GM19035 (cell line): Measurements from ENCODE around the gene SNRK.

ENCODE experiments used
- ATAC-seq: cut with Tn5 transposase; IDR thresholded peaks from one replicate; pipeline ENCODE4 v1.9.1; 2021; ENCODE audit not compliant: unreplicated experiment

Gene SNRK

DNA sequence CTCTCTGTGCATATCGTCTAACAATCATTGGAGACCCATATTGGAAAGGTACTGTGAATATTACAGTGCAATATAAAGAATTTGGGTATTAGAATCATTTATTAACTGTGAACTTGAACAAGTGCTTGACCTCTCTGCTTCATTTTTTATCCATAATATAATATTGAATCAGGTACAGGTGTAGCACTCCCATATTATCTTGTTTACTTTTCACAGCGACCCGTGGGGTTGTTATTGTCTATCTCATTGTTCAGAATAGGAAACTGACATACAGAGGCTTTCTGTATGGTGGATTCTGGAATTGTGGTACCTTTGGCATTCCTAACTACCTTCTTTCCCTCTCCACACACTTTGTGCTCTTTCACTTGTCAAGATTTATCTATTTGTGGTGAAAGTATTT, 17.8 kb downstream of the SNRK start:
- ATAC-seq = no peak

DNA sequence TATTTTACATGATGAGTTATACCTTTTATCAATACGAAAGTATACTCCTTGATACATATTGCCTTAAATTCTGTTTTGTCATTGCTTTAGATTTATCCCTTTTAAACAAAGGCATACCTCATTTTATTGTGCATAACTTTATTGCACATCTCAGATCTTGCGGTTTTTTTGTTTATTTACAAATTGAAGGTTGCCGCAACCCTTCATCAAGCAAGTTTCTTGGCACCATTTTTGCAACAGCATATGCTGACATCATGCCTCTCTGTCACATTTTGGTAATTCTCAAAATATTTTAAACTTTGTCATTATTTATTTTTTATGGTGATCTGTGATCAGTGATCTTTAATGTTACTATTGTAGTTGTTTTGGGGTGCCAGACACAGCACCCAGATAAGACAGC, 20.9 kb downstream of the SNRK start:
- no peak for ATAC-seq

DNA sequence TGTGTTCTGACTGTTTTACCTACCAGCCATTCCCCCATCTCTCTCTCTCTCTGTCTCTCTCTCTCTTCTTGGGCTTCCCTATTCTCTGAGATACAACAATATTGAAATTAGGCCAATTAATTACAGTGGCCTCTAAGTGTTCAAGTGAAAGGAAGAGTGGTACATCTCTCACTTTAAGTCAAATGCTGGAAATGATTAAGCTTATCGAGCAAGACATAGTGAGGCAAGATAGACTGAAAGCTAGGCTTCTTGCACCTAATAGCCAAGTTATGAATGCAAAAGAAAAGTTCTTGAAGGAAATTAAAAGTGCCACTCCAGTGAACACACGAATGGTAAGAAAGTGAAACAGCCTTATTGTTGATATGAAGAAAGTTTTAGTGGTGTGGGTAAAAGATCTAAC, 21.3 kb downstream of the SNRK start:
- ATAC-seq = no peak

DNA sequence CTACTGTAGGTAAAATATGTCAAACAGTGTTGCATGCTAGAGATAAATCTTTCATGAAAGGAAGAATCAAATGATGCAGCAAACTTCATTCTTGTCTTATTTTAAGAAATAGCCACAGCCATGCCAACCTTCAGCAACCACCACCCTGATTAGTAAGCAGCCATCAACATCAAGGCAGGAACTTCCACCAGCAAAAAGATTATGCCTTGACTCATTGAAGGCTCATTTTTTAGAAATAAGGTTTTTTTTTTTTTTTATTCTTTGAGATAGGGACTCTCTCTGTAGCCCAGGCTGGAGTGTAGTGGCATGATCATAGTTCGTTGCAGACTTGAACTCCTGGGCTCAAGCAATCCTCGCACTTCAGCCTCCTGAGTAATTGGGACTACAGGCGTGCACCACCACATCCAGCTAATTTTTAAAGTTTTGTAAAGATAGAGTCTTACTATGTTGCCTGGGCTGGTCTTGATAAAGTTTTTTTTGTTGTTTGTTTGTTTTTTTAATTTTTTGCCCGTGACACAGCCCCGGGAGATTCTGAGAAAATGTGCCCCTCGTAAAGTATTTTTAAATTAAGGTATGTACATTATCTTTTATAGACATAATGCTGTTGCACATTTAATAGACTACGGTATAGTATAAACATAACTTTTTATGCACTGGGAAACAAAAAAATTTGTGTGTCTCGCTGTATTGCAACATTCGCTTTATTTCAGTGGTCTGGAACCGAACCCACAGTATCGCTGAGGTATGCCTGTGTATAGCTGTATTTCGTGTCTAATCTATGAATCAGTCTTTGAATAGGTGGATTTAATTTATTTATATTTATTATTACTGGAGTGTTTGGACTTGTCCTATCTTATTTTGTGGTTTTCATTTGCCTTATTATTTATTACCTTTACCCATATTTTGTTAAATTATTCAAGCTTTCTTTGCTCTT, 23.3 kb downstream of the SNRK start:
- ATAC-seq = no peak

DNA sequence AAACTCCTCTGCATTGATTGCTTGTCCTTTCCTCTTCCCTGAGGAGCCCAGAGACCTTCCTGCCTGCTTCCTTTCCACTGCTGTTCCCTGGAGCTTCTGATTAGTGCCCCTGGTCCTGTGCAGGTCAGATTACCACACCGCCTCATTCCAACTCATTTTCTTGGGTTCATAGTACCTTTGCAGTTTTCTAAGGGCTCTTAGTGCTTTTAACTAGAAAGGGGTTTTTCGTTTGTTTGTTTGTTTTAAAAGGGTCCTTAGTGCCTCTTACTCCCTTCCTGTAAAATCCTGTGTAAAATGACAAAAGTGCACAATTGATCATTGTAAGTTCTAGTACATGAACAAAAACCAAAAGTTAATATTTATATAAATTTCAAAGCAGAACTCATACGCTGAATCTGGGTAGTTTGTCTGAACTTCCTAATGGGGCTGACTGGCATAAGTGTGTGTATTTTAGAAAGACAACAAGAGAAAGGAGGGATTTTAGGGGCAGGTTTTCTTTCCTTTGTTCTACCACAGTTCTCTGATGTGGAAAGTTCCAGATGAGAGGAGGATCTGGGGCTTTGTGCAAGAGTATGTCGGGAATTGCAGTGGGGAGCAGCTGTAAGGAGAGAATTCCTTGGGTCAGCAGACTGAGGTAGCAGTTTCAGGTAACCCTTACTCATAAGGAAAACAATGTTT, 30.6 kb downstream of the SNRK start:
- no peak for ATAC-seq

DNA sequence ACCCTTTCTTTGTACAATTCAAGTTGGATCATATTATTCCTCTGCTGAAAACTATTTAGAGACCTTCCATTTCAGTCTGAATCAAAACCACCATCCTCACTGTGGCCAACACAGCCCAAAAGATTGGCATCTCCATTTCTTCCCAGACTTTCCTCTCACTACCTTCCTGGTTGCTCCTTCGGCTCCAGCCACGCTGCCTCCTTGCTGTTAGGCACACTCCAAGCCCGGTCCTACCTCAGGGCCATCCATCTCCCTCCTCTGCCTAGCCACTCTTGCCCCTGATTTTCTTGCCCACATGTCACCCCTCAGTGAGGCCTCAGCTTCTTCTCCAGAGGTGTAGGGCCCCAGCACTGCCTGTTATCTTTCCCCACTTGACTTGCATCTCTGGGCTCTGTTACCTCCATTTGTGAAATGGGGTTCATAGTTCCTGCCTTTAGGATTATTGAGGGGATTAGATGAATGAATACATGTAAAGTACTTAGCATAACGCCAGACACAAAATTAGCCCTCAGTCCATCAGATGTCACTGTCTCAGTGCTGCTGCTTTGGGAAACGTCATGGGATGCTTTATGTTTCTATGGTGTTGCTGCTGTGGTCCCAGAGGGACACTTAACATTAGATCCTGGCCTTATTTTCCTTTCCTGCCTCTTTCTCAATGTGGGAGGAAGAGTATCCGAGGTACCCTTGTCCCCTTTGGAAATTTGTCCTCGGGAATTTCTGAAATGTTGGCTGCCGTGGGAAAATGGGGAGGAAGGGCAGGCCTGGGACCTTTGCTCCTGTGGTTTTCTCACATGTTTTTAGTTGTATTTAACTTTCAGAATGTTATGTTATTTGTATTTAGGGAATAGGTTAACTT, 31.3 kb downstream of the SNRK start:
- ATAC-seq = no peak

DNA sequence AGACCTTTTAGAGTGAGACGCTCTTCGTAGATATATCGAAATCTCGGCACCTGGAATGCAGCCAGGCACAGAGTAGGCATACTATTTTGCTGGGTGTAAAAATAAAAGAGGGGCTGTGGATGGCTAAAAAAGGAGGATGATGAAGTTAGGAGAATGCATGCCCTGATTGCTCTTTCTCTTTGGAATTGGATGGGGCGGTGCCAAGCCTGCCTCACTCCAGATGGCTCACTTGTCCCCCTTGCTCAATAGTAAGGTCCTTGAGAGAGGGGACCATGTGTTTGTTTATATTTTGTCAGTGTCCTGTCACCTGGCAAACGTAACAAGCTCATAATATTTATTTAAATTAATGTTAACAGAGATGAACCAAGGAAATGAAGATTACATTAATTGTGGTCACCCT, 33.0 kb downstream of the SNRK start:
- no peak for ATAC-seq

DNA sequence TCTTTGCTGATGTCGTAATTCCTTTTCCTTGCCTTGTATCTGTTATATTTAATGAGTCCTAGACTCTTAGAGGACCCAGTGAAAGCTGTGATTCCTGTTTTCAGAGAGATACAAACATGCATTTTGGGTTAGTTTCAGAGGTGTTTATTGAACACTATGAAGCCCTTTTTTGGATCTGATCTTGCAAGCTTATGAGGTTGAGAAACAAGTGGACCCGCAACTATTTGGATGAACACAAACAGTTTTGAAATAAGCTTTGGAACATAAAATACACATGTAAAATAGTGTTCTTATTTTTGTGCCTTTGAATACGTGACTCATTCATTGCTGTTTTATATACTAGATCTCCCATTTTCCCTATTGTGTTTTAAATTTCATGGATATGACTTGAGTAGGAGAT, 33.5 kb downstream of the SNRK start:
- ATAC-seq = no peak

DNA sequence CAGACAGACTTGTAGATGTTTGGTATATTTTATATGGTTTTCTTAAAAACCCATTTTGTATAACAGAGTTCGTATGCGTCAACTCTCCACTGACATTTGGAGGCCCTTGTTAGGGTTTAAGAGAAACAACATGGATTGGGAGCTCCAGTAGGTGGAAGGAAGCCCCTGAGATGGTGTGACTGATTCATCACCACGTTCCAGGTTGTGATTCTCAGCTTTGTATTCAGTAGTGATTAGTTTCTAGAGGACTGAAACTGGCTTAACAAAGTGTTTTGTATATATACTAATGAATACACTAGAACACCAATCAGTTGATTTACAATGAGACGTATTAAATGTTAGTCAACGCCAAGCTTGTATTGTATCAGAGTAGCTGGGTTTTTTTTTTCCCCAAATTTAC, 33.9 kb downstream of the SNRK start:
- ATAC-seq = no peak

DNA sequence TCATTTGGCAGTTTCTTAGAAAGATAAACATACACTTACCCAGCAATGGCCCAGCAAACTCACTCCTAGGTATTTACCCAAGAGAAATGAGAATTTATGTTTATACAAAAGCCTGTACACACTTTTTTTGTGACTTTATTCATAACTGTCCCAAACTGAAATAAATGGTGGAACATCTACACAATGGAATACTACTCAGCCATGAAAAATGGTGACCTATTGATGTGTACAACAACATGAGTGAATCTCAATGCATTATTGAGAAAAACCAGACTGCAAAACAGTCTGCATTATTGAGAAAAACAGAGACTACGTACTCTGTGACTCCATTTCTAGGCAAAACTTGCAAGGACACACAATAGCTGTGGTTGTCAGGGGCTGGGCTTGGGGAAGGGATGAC, 37.2 kb downstream of the SNRK start:
- ATAC-seq = no peak

DNA sequence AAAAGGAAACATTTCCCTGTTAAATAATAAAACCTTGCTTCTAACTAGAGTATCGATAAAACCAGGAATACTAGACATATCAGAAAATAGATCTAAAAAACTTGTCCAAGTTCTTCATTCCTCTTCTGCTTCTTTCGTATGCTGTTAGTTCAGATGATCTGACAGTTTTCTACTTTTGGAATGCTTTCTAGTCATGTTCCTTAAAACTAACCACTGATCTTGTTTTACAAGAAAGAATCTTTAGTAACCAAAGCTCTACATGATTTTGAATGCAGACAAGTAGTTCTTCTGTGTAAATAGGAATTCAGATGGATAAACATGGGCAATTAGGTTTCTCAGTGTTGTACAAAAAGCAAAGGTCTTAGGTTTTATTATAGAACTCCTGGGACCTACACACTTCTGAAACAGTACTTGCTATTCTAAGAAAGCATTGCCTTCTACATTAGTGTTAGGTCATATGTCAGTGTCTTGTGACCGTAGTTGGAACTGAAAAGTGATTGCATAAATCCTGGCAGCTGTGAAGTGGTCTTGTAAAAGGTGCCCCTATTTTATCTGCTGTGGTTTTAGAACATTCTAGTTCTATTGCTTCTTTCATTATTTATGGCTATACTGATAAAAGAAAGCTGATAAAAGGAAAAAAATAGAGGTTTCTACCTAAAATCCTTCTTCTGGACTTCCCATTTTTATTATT, 40.7 kb downstream of the SNRK start:
- ATAC-seq = no peak

DNA sequence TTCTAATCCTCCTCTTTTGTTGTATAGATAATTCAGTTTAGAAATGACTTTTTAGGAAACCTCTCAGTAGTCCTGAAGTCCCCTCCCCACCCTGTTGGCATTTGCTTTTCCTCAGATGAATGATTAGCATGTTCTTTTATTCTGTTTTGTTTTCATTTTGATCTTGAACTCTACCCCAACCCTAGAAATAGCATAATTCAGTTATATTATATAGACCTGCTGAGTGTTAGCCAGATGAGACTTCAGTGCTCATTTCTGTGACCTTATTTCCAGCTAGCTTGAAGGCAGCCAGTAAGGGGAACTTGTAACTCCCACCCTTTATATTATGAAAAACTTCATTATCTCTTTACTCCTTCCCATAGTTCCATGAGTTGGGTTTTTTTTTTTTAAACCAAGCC, 41.2 kb downstream of the SNRK start:
- no peak for ATAC-seq

DNA sequence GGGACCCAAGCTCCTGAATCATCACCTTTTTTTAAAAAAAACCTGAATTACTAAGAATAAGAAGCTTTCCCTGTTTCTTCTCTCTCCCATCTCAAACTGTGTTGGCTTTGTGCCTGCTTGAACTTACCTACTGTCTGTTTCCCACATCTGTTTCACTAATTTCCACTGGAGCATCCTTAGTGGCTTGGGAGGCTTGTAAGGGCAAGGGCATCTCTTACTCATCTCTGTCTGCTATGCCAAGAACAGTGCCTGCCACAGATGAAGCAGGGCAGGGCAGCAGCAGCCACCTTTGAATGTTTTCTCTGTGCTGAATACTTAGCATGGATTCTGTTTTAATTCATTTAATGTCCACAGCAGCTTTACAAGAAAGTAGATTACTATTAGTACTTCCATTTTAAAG, 42.3 kb downstream of the SNRK start:
- ATAC-seq = no peak

DNA sequence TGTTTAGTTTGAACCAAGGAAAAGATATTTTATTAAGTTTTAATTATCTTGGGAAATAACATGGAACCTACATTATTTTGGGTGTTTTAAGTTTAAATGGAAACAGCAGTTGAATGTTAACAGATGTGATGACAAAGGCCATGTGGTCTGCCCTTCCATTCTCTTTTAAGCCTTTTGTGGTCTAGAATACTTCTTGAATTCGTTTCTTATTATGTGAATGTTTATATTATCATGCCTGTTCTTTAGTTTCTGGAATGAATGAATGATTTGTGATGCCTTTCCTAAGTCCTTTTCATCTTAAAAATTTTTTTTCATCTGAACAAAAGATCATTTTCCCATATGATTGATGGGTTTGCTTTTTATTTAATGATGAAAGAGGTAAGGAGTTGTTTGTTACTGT, 44.6 kb downstream of the SNRK start:
- ATAC-seq = no peak

DNA sequence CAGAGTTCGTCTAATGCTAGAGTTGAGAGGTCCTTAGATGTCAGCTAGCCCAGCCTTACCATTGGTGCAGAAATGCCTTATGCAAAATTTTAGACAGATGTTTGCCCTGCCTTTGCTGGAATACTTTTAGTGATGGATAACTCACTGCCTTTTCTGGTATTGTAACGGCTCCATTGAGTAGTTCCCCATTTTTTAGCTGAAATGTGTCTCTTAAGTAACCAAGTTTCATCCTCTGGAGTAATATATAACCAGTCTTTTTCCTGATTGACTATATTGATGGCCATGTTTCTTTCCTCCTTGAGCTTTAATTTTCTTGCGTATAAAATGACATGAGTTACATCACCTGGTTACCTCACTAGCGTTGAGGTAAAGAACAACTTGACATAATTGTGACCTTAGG, 45.0 kb downstream of the SNRK start:
- no peak for ATAC-seq

DNA sequence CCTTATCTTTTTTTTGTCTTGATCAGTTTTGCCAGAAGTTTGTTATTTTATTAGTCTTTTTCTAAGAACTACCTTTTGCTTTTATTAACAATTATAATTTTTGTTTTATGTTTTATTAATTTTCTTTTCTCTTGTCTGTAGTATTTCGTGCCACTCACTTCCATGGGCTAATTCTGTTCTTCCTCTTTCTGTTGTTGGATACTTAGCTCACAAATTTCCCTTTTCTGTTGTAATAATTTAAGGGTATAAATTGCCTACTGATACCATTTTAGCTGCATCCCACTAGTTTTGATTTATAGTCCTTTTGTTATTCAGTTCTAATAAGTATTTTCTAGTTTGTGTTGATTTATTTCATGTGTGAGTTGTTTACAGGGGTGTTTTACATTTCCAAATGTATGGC, 48.6 kb downstream of the SNRK start:
- no peak for ATAC-seq

DNA sequence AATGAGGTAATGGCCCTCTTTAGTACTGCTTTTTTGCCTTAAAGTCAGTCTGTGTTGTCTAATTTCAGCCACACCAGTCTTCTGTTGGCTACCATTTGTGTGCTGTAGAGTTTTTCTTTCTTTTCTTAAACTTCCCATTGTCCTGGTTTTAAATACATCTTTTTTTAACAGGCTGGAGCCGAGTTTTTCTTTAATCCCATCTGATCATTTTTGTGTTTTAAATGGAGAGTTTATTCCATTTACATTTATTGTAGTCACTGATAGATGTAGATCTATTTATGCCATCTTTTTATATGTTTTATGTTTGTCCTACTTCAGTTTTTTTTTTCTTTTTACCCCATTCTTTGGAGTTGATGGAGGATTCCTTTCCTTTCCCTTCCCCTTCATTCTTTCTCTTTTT, 49.5 kb downstream of the SNRK start:
- no peak for ATAC-seq

DNA sequence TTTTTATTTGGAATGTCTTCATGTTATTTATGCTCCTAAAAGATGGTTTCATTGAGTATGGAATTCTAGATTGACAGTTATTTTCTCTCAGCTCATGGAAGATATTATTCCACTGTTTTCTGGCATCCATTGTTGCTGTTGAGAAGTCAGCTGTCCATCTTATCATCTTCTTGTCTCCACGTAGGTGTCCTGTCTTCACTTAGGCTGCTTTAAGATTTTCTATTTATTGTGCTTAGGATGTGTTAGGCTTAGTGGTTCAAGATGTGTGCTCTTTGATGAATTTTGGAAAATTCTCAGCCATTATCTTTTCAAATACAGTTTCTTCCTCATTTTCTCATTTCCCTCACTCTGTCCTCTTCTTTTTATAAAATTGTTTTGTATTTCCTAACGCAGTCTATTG, 52.0 kb downstream of the SNRK start:
- no peak for ATAC-seq

DNA sequence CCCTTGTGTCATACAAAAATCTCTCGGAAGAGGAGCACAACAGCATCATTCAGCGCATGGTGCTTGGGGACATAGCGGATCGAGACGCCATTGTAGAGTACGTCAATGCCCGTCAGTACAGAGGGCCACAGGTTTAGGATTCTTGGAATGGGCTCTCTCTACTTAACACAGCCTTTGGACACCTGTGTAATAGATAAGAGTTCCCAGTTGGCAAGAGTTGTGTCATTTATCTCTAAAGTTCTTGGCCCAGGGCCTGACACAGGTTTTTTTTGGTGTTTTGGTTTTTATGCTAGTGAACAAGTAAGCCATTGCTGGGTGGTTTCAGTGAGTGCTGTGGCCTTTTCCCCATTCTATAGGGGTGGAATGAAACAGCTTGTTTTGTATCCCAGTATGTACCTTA, 54.1 kb downstream of the SNRK start:
- ATAC-seq = no peak

DNA sequence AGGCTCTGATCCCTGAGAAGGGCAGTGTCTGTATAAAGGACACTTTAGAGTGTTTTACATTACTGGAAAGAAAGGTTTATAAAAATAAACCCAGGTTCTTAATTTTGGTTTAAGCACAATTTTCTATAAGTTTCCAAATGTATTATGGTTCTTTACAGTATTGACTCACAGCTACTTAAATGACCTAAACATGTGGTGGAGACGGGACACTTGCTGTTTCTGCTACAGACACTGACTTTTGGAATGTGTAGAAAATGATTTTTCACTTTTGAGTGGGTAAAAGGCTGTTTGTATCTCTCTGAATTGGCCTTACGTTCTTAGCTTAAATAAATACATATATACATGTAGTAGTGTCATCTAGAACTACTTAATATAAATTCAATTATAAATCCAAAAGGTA, 55.4 kb downstream of the SNRK start:
- ATAC-seq = no peak

DNA sequence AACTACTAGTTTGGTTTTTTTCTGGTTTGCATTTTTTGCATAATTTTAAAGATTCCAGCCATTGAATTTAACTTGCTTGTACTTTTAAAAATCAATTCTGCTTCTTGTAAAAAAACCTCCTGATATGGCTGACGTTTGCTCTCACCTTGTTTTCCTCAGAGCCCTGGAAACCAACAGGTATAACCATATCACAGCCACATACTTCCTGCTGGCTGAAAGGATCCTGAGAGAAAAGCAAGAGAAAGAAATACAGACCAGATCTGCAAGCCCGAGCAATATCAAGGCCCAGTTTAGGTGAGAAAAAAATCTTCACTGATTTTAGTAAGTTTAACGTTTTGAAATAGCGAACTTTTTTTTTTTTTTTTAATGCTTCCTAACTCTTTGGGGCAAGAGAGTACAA, 56.8 kb downstream of the SNRK start:
- no peak for ATAC-seq
